Measurements from ENCODE around the gene QRSL1.

QRSL1 gene

DNA sequence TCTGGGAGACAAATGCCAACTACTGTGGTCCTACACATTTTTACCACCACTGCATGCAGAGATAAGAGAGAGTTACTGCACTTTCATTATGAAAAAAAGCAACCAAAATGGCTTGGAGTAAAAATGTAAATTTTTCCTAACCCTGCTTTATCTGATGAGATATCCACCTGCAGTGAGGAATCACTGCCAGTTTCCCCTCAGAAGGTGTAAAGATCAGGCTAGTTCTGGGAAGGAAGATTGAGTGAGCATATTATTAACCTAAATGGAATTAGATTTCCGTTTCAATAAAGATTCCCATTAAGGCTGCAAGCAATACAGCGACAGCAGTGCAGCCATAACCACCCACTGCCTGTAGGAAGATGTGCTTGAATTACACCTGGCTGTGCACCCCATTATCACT lies 84.9 kb downstream of the QRSL1 start:
- no peaks in the 10 kb centered on the region for H3K9me3 Mint-ChIP-seq
- H3K4me3 Mint-ChIP-seq: no peak overlapping the region
- ATAC-seq (no peak), DNase-seq (no peak)
- H3K27ac Mint-ChIP-seq: no peak overlapping the region
- H3K36me3 Mint-ChIP-seq (ENCODE audit: low read depth): no peaks in the 10 kb centered on the region
- H3K27me3 Mint-ChIP-seq: peaks cover 16% of the 10 kb centered on the region
- H3K4me1 Mint-ChIP-seq: peaks cover 11% of the 10 kb centered on the region

DNA sequence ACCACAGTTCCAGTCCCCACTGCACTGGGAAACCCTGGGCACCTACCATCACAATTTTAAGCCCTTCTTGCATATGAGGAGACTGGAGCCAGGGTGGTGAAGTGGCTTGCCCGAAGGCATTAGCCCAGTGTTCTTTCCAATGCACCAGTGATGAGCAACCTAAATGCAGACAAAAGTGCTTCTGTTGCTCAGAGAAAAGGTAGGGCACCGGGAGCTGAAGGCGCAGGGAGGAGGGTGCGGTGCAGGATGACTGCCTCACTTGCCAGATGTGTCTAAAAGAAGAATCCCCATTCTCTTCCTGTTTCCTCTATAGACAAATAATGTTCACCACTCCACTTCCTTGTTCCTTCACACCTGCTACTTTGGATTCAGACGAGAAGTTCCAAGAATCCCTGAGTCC lies 86.5 kb downstream of the QRSL1 start:
- H3K9me3 Mint-ChIP-seq: no peaks in the 10 kb centered on the region
- no peak overlapping the region for H3K27ac Mint-ChIP-seq
- peaks cover 11% of the 10 kb centered on the region for H3K27me3 Mint-ChIP-seq
- DNase-seq (no peak), ATAC-seq (no peak)
- H3K4me3 Mint-ChIP-seq: no peak overlapping the region
- H3K4me1 Mint-ChIP-seq: peaks cover 11% of the 10 kb centered on the region
- no peaks in the 10 kb centered on the region for H3K36me3 Mint-ChIP-seq (ENCODE audit: low read depth)

DNA sequence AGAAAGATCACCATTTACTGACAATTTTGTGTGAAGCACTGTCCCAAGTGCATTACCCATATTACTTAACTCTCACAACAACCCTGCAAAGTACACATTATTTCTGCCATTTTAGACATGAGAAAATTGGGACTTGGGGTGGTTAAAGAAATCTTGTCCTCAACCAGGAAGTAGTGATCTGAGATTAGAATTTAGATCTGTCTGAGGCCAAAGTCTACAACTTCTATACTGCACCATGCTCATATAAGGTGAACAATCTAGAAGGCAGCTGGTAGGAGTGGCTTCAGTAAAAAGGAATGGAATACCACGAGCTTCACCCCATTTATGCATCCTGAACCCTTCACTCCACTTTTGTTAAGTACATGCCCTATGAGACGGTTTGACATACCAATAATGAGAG lies 87.6 kb downstream of the QRSL1 start:
- no peak for DNase-seq
- H3K4me1 Mint-ChIP-seq: peaks cover 11% of the 10 kb centered on the region
- H3K27ac Mint-ChIP-seq: no peak overlapping the region
- no peaks in the 10 kb centered on the region for H3K9me3 Mint-ChIP-seq
- no peak overlapping the region for H3K4me3 Mint-ChIP-seq
- ATAC-seq: no peak
- no peaks in the 10 kb centered on the region for H3K36me3 Mint-ChIP-seq (ENCODE audit: low read depth)
- H3K27me3 Mint-ChIP-seq: peaks cover 7% of the 10 kb centered on the region
